ENCODE data around the gene ATF7IP2. TPM values are rescaled to one million over a fixed set of nuclear protein-coding genes. Genes with fewer than 3 reads are reported as not detected.

Gene ATF7IP2
- total and polyA plus RNA-seq, 2 of the 13 experiments (the other 11 are each of a cell fraction or from before 2014, with no cell fraction given) = 117 to 217 TPM

DNA sequence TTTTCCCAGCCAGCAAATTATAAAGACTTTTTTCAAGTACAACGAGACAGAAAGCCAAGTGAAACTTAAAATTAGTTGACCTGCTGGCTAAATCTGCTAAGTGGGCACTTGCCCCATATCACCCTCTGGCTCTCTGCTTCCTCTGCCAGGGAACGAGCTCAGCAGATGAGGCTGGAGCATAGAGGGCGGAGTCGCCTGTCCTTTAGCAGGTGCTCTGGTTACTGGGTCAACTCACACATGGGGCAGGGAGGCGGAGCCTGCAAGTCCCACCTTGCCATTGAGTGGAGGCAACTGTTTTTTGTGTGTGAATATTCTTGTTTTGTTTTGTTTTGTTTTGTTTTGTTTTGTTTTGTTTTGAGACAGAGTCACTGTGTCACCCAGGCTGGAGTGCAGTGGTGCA is 132.0 kb downstream of the ATF7IP2 start (continued):
- TF ChIP-seq, protein P1, sequence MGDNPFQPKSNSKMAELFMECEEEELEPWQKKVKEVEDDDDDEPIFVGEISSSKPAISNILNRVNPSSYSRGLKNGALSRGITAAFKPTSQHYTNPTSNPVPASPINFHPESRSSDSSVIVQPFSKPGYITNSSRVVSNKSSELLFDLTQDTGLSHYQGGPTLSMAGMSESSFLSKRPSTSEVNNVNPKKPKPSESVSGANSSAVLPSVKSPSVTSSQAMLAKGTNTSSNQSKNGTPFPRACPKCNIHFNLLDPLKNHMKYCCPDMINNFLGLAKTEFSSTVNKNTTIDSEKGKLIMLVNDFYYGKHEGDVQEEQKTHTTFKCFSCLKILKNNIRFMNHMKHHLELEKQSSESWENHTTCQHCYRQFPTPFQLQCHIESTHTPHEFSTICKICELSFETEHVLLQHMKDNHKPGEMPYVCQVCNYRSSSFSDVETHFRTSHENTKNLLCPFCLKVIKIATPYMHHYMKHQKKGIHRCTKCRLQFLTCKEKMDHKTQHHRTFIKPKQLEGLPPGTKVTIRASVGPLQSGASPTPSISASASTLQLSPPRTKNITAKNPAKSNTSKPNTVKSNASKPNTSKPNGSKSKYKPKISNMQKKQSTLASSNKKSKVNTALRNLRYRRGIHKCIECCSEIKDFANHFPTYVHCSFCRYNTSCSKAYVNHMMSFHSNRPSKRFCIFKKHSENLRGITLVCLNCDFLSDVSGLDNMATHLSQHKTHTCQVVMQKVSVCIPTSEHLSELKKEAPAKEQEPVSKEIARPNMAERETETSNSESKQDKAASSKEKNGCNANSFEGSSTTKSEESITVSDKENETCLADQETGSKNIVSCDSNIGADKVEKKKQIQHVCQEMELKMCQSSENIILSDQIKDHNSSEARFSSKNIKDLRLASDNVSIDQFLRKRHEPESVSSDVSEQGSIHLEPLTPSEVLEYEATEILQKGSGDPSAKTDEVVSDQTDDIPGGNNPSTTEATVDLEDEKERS (CRISPR knock-in tag; IDR thresholded peaks at IDR 0.05) = 0 out of 2 replicates have a peak, but pooled peaks have one; percentile 21
- TF ChIP-seq ZNF292 (CRISPR knock-in tag; IDR thresholded peaks at IDR 0.05; ENCODE audit: borderline replicate concordance, low read depth) = no peak
- no peak for TF ChIP-seq GMEB1 (CRISPR knock-in tag; IDR thresholded peaks at IDR 0.05; ENCODE audit: borderline replicate concordance)
- no peak for TF ChIP-seq ATRX (CRISPR knock-in tag; IDR thresholded peaks at IDR 0.05; ENCODE audit: borderline replicate concordance)
- TF ChIP-seq KDM4B (CRISPR knock-in tag; IDR thresholded peaks at IDR 0.05) = no peak
- no peak for TF ChIP-seq DPF2 (CRISPR knock-in tag; IDR thresholded peaks at IDR 0.05; ENCODE audit: borderline replicate concordance, low read depth)

GRCh38 chr16:10518479-10519041 is 132.7 kb downstream of the ATF7IP2 start:
- Histone ChIP-seq H3K9me3 (ENCODE audit: low read length) (no peaks in the 10 kb centered on the region), H3K4me3 (replicated peaks in 1 of 3; ENCODE audit: insufficient read depth in 1 of 3, low read depth in 2 of 3, low read length in 3 of 3) (no peak overlapping the region), H4K20me1 (ENCODE audit: insufficient read depth, low read length) (no peaks in the 10 kb centered on the region), H2AFZ (ENCODE audit: low read length) (no peak overlapping the region), H3K27ac (ENCODE audit: extremely low read length, insufficient read depth, low read length) (no peak overlapping the region), H3K9ac (ENCODE audit: insufficient read depth, low read depth, low read length) (no peak overlapping the region), H3K4me1 (ENCODE audit: insufficient read depth, low read length) (peaks cover 41% of the 10 kb centered on the region), H3K4me2 (ENCODE audit: low read depth, low read length) (no peak overlapping the region), H3K36me3 (replicated peaks in 1 of 2; ENCODE audit: control insufficient read depth in 1 of 2, insufficient read depth in 2 of 2, low read length in 2 of 2) (no peaks in the 10 kb centered on the region), H3K79me2 (ENCODE audit: insufficient read depth, low read length) (no peaks in the 10 kb centered on the region), H3K27me3 (ENCODE audit: control insufficient read depth in 1 of 2, insufficient read depth in 2 of 2, low read length in 2 of 2) (no peaks in the 10 kb centered on the region)
- ChIA-PET CTCF (ENCODE audit: low intra/inter-chr PET ratio, low total read pairs) (no interaction called here), POLR2A (interaction anchor here (1.2 kb wide), 1 partner anchor 217 kb away, joined by 3 read pairs; no protein-coding TSS in a partner anchor)
- no TSS peak for BruUV-seq (replicated peaks)
- ATAC-seq (no peak), FAIRE-seq (no peak), DNase-seq (ENCODE audit: low spot score) (no peak)
- intact Hi-C loops (cut with micrococcal nuclease; ENCODE audit: unreplicated experiment) = no loop called here
- 70% methylated on average over 7 of the region's 7 CpGs for WGBS (ENCODE audit: low lambda C conversion rate)
- in situ Hi-C loops (cut with HindIII; ENCODE audit: extremely low pct_ligation_motif_present, low pct_unique_long_range_greater_than_20kb) = loop anchor here (5.0 kb wide), 2 partner anchors 219 to 399 kb away; no protein-coding TSS in a partner anchor
- TF ChIP-seq ZNF230 (CRISPR knock-in tag; IDR thresholded peaks at IDR 0.05) = no peak
- no peak for TF ChIP-seq REXO4 (CRISPR knock-in tag; IDR thresholded peaks at IDR 0.05; ENCODE audit: borderline replicate concordance)
- TF ChIP-seq ZZZ3 (CRISPR knock-in tag; IDR thresholded peaks at IDR 0.05; ENCODE audit: borderline replicate concordance) = 0 out of 2 replicates have a peak, but pooled peaks have one; percentile 31
- TF ChIP-seq ZNF251 (CRISPR knock-in tag; IDR thresholded peaks at IDR 0.05) = peak; percentile 53; the same call in 1 of the 2 replicates
- TF ChIP-seq AKNA (CRISPR knock-in tag; IDR thresholded peaks at IDR 0.05; ENCODE audit: borderline replicate concordance) = no peak
- TF ChIP-seq CCAR2 (optimal IDR thresholded peaks at IDR 0.05; ENCODE audit: low read depth, low read length) = no peak
